ENCODE results near the gene CSPG4. TPM values are rescaled to one million over a fixed set of nuclear protein-coding genes. Genes with fewer than 3 reads are reported as not detected.

Gene CSPG4
- total and polyA plus RNA-seq, 9 of the 15 experiments (the other 6 are each of a cell fraction or from before 2014, with no cell fraction given), result under 0.01 to 0.07 (median 0.04) TPM; not detected in 5

GRCh38 chr15:75704263-75704615 is 8.4 kb downstream of the CSPG4 start:
- Histone ChIP-seq H3K9me3 (replicated peaks; ENCODE audit: control insufficient read depth, insufficient read depth, low read depth, low read length) (no peaks in the 10 kb centered on the region), H3K79me2 (ENCODE audit: control insufficient read depth, insufficient read depth, low read length) (no peaks in the 10 kb centered on the region), H2AFZ (ENCODE audit: low read depth, low read length) (no peak overlapping the region), H3K27ac (ENCODE audit: extremely low read depth, low read depth, low read length) (no peak overlapping the region), H3K9me1 (ENCODE audit: control insufficient read depth, insufficient read depth, low read length) (no peaks in the 10 kb centered on the region), H3K27me3 (ENCODE audit: control insufficient read depth in 2 of 2, insufficient read depth in 2 of 2, low read length in 2 of 2) (no peaks in the 10 kb centered on the region), H3K4me3 (no peak overlapping the region), H4K20me1 (replicated peaks; ENCODE audit: control insufficient read depth, insufficient read depth, low read length) (no peaks in the 10 kb centered on the region), H3K4me2 (ENCODE audit: insufficient read depth, low read length) (no peak overlapping the region), H3K4me1 (replicated peaks in 1 of 2; ENCODE audit: control insufficient read depth in 2 of 2, insufficient read depth in 2 of 2, low read length in 2 of 2) (peaks cover 0 to 16% of the 10 kb centered on the region in 2 experiments; a peak in 3 of 5 replicates), H3K36me3 (ENCODE audit: control insufficient read depth, insufficient read depth, low read length) (no peaks in the 10 kb centered on the region), H3K9ac (ENCODE audit: insufficient read depth in 1 of 2, low read depth in 2 of 2, low read length in 2 of 2) (no peak overlapping the region; a peak in 1 of 4 replicates)
- WGBS (ENCODE audit: insufficient coverage, low coverage, missing lambda C conversion rate), result 29% methylated on average over 6 of the region's 6 CpGs
- no peak for DNase-seq (ENCODE audit: extremely low read depth in 1 of 4, low spot score in 3 of 4)
- no TSS peak for BruUV-seq (replicated peaks)
- in situ Hi-C loops (cut with MboI), result no loop called here
- ChIA-PET POLR2A (no interaction called here), CTCF (ENCODE audit: low intra/inter-chr PET ratio) (no interaction called here)
- no peak for FAIRE-seq
- intact Hi-C loops (cut with micrococcal nuclease), result no loop called here
- no peak for ATAC-seq
- TF ChIP-seq HNRNPL (IDR thresholded peaks at IDR 0.05; ENCODE audit: low read depth, low read length), result no peak
- no peak for TF ChIP-seq DLX4 (CRISPR knock-in tag; IDR thresholded peaks at IDR 0.05)
- no peak for TF ChIP-seq RBFOX2 (IDR thresholded peaks at IDR 0.05; ENCODE audit: low read depth, low read length)
- TF ChIP-seq PPARD (CRISPR knock-in tag; IDR thresholded peaks at IDR 0.05), result no peak
- TF ChIP-seq CTBP1 (IDR thresholded peaks at IDR 0.05; ENCODE audit: borderline replicate concordance), result no peak
- TF ChIP-seq KLF6 (CRISPR knock-in tag; IDR thresholded peaks at IDR 0.05; ENCODE audit: borderline replicate concordance), result no peak
- TF ChIP-seq TEAD2 (tag; IDR thresholded peaks at IDR 0.05), result no peak
- TF ChIP-seq GMEB1 (CRISPR knock-in tag; IDR thresholded peaks at IDR 0.05), result no peak
- no peak for TF ChIP-seq KDM5B (IDR thresholded peaks at IDR 0.05; ENCODE audit: insufficient replicate concordance, low read depth, low read length)
- no peak for TF ChIP-seq THRAP3 (IDR thresholded peaks at IDR 0.05; ENCODE audit: borderline replicate concordance)
- TF ChIP-seq GTF2B (IDR thresholded peaks at IDR 0.05; ENCODE audit: extremely low read depth, insufficient read length), result no peak
